IMR-90 (cell line): ENCODE measurements around the gene PMCH. TPM values are rescaled to one million over a fixed set of nuclear protein-coding genes. Genes with fewer than 3 reads are reported as not detected.

Source experiments
- ATAC-seq: fragments of 200-7000 bp; cut with Tn5 transposase; 2 replicates; pipeline ENCODE4 v1.9.1; 2020; ENCODE audit warnings: low read depth, mild to moderate bottlenecking, moderate library complexity
- BruUV-seq: library from RNA; stranded (reverse); fragments of 400-500 nt; replicated peaks from 2 replicates; lab custom pipeline; 2021; lab: Mats Ljungman, UMichigan
- CTCF ChIA-PET: fragments of 300-600 bp; formaldehyde crosslinking; extraction: SDS; loops from one replicate; lab custom pipeline; 2021; ENCODE audit warnings: antibody characterized with exemption; lab: Yijun Ruan, JAX
- POLR2A ChIA-PET: fragments of 300-600 bp; sonication (Branson Sonifier 250); formaldehyde crosslinking; loops from one replicate; lab custom pipeline; 2022; ENCODE audit warnings: antibody characterized with exemption; ENCODE audit not compliant: unreplicated experiment; lab: Charles Lee
- DNase-seq: peaks from one replicate; pipeline ENCODE4 v3.0.0; 2013
- H2AFZ ChIP-seq: replicated peaks from 2 replicates; pipeline ENCODE3; 2013; ENCODE audit warnings: low read length, mild to moderate bottlenecking; ENCODE audit not compliant: poor library complexity
- H2AK5ac ChIP-seq: 2 replicates; pipeline ENCODE4 v1.6.1; 2013; ENCODE audit warnings: low read depth, low read length, inconsistent platforms
- H2AK9ac ChIP-seq: replicated peaks from 2 replicates; pipeline ENCODE3; 2013; ENCODE audit warnings: mild to moderate bottlenecking, low read depth, low read length, moderate library complexity; ENCODE audit not compliant: poor library complexity
- H2BK120ac ChIP-seq: 2 replicates; pipeline ENCODE4 v1.6.1; 2013; ENCODE audit warnings: low read depth, low read length, inconsistent platforms
- H2BK15ac ChIP-seq: 3 replicates; pipeline ENCODE4 v1.6.1; 2013; ENCODE audit warnings: low read depth, low read length, inconsistent platforms
- H2BK20ac ChIP-seq: 2 replicates; pipeline ENCODE4 v1.6.1; 2013; ENCODE audit warnings: low read depth, mild to moderate bottlenecking, inconsistent platforms, low read length, moderate library complexity
- H2BK5ac ChIP-seq: 2 replicates; pipeline ENCODE4 v1.6.1; 2013; ENCODE audit warnings: mild to moderate bottlenecking, low read depth, low read length, inconsistent platforms; ENCODE audit not compliant: poor library complexity, severe bottlenecking
- H3K14ac ChIP-seq: replicated peaks from 2 replicates; pipeline ENCODE4 v1.6.1; 2013; ENCODE audit warnings: low read depth, low read length, inconsistent platforms
- H3K18ac ChIP-seq: 2 replicates; pipeline ENCODE4 v1.6.1; 2013; ENCODE audit warnings: low read depth, low read length, control low read depth
- H3K23ac ChIP-seq: 2 replicates; pipeline ENCODE4 v1.6.1; 2013; ENCODE audit warnings: low read depth, low read length, inconsistent platforms
- H3K27ac ChIP-seq: 2 replicates; pipeline ENCODE4 v1.5.1; 2013; ENCODE audit warnings: mild to moderate bottlenecking, control low read depth, low read length; ENCODE audit not compliant: insufficient read depth
- H3K27me3 ChIP-seq: 2 replicates; pipeline ENCODE4 v1.6.1; 2013; ENCODE audit warnings: low read length; ENCODE audit not compliant: control insufficient read depth, insufficient read depth
- H3K36me3 ChIP-seq: 2 replicates; pipeline ENCODE4 v1.6.1; 2013; ENCODE audit warnings: low read length, mixed read lengths; ENCODE audit not compliant: control insufficient read depth, insufficient read depth
- H3K4ac ChIP-seq: 2 replicates; pipeline ENCODE4 v1.6.1; 2013; ENCODE audit warnings: low read depth, low read length, inconsistent platforms
- H3K4me1 ChIP-seq: 2 replicates; pipeline ENCODE4 v1.6.1; 2013; ENCODE audit warnings: low read length, mixed read lengths; ENCODE audit not compliant: control insufficient read depth, insufficient read depth
- H3K4me2 ChIP-seq: 2 replicates; pipeline ENCODE4 v1.6.1; 2013; ENCODE audit warnings: low read depth, mild to moderate bottlenecking, control low read depth, low read length, moderate library complexity
- H3K4me3 ChIP-seq: 2 replicates; pipeline ENCODE4 v1.5.1; 2013; ENCODE audit warnings: low read depth, mild to moderate bottlenecking, control low read depth, low read length, moderate library complexity; ENCODE audit not compliant: insufficient read depth
- H3K56ac ChIP-seq: 2 replicates; pipeline ENCODE4 v1.6.1; 2013; ENCODE audit warnings: low read length, inconsistent platforms; ENCODE audit not compliant: insufficient read depth; ENCODE audit errors: extremely low read depth
- H3K79me1 ChIP-seq, 2 experiments: 2 replicates each; pipeline ENCODE4 v1.6.1; 2013; ENCODE audit warnings: low read length in 2 of 2, inconsistent platforms in 1 of 2, low read depth in 1 of 2
- H3K9ac ChIP-seq: 2 replicates; pipeline ENCODE4 v1.6.1; 2013; ENCODE audit warnings: low read depth, low read length, control low read depth
- H3K9me1 ChIP-seq: 2 replicates; pipeline ENCODE4 v1.6.1; 2013; ENCODE audit warnings: low read length, inconsistent platforms; ENCODE audit not compliant: insufficient read depth
- H3K9me3 ChIP-seq: 2 replicates; pipeline ENCODE4 v1.6.1; 2013; ENCODE audit warnings: low read length; ENCODE audit not compliant: control insufficient read depth, insufficient read depth
- H4K20me1 ChIP-seq: 2 replicates; pipeline ENCODE4 v1.6.1; 2013; ENCODE audit warnings: low read length, inconsistent platforms; ENCODE audit not compliant: insufficient read depth
- H4K5ac ChIP-seq: 2 replicates; pipeline ENCODE4 v1.6.1; 2013; ENCODE audit warnings: mild to moderate bottlenecking, low read depth, low read length, control low read depth
- H4K8ac ChIP-seq, 2 experiments: 2 replicates each; pipeline ENCODE4 v1.6.1; 2013; ENCODE audit warnings: low read depth in 2 of 2, low read length in 2 of 2, control low read depth in 1 of 2, inconsistent platforms in 1 of 2
- H4K91ac ChIP-seq: 2 replicates; pipeline ENCODE4 v1.6.1; 2013; ENCODE audit warnings: low read depth, low read length, inconsistent platforms; ENCODE audit not compliant: insufficient read depth
- BHLHE40 ChIP-seq: fragments of 150-350 bp; IDR thresholded peaks from 2 replicates; pipeline ENCODE4 v1.6.1; 2016; ENCODE audit warnings: mild to moderate bottlenecking, low read depth, low read length
- CEBPB ChIP-seq: IDR thresholded peaks from 2 replicates; pipeline ENCODE4 v1.6.1; 2012; ENCODE audit warnings: low read depth, low read length, improper control_type of control experiment
- MAFK ChIP-seq: IDR thresholded peaks from 2 replicates; pipeline ENCODE4 v1.6.1; 2012; ENCODE audit warnings: low read depth, low read length, improper control_type of control experiment
- MAZ ChIP-seq: IDR thresholded peaks from 2 replicates; pipeline ENCODE4 v1.6.1; 2012; ENCODE audit warnings: low read depth, mild to moderate bottlenecking, low read length, improper control_type of control experiment, moderate library complexity, borderline replicate concordance
- RCOR1 ChIP-seq: IDR thresholded peaks from 2 replicates; pipeline ENCODE4 v1.6.1; 2012; ENCODE audit warnings: mild to moderate bottlenecking, low read length, improper control_type of control experiment; ENCODE audit not compliant: insufficient replicate concordance
- dilution Hi-C: fragments of 300-500 bp; cut with HindIII; formaldehyde crosslinking; loops from one replicate; pipeline ENCODE4 v1.14.3; 2018; ENCODE audit warnings: low sequenced_read_pairs; ENCODE audit not compliant: unreplicated experiment
- in situ Hi-C: fragments of 300-500 bp; cut with MboI; formaldehyde crosslinking; loops from 3 replicates; pipeline ENCODE4 v1.14.3; 2019; ENCODE audit warnings: low sequenced_read_pairs, inconsistent platforms, mixed read lengths
- intact Hi-C: fragments of 100-400 bp; cut with micrococcal nuclease; formaldehyde crosslinking; loops from 2 replicates; pipeline ENCODE4 v1.10.0; 2022
- polyA plus RNA-seq, 3 experiments: library from polyadenylated mRNA; depleted of rRNA; stranded (reverse); fragments of >200 nt; gene quantifications; 2 replicates each; pipeline ENCODE4 v1.2.3, GENCODE V29; 2012; ENCODE audit warnings: low replicate concordance in 1 of 3
- total RNA-seq: library from RNA; depleted of rRNA; stranded (reverse); fragments of >200 nt; gene quantifications from 2 replicates; pipeline ENCODE4 v1.2.3, GENCODE V29; 2012
- TF ChIP-seq, protein P1 (sequence below): fragments of 150-350 bp; IDR thresholded peaks from 2 replicates; pipeline ENCODE4 v1.6.1; 2017; ENCODE audit warnings: mild to moderate bottlenecking, antibody characterized with exemption, low read length, low read depth

Gene PMCH
- total and polyA plus RNA-seq, 2 of the 4 experiments (the other 2 are of a cell fraction), result not detected

DNA sequence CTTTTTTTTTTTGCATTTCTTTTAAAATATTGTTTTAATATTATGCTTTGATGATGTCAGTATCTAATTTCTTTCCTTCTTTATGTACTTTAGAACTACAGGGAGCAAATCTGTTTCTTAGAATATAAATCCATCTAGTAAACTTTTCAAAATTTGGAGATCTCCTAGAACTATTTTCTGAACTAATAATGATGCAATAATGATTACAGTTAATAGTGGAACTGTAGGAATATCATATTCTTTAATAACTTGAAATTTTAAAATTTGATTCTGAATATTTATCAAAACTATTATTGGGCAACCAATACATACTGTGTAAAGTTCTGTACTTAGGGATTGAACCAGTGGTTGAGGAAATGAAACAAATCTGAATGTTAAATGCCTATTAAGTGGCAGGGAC is 23.1 kb upstream of the PMCH start:
- POLR2A ChIA-PET, result no interaction called here

More for the DNA sequence above, 23.1 kb upstream of the PMCH start:
- Histone ChIP-seq H2BK20ac (no peak overlapping the region), H3K56ac (no peak overlapping the region), H3K9me1 (0 out of 2 replicates have a peak, but pooled peaks cover 2% of the 10 kb centered on the region), H4K8ac (no peak overlapping the region), H3K23ac (no peak overlapping the region), H3K4ac (no peak overlapping the region), H3K9me3 (no peaks in the 10 kb centered on the region), H2BK15ac (no peak overlapping the region), H3K27me3 (no peaks in the 10 kb centered on the region), H4K5ac (no peak overlapping the region), H4K91ac (no peak overlapping the region), H2AK9ac (no peak overlapping the region), H2AFZ (no peak overlapping the region), H2AK5ac (no peak overlapping the region), H3K27ac (no peak overlapping the region), H3K79me1 (no peaks in the 10 kb centered on the region), H3K18ac (no peak overlapping the region), H3K9ac (no peak overlapping the region), H3K14ac (no peak overlapping the region), H3K4me3 (no peak overlapping the region), H3K4me2 (no peak overlapping the region), H2BK120ac (no peak overlapping the region), H4K20me1 (no peaks in the 10 kb centered on the region), H3K36me3 (no peaks in the 10 kb centered on the region), H3K4me1 (peaks cover 2% of the 10 kb centered on the region), H2BK5ac (no peak overlapping the region)
- TF ChIP-seq MAZ (no peak), BHLHE40 (no peak), MAFK (no peak), CEBPB (0 out of 2 replicates have a peak, but pooled peaks have one; percentile 20), RCOR1 (no peak)
- TF ChIP-seq, protein P1, sequence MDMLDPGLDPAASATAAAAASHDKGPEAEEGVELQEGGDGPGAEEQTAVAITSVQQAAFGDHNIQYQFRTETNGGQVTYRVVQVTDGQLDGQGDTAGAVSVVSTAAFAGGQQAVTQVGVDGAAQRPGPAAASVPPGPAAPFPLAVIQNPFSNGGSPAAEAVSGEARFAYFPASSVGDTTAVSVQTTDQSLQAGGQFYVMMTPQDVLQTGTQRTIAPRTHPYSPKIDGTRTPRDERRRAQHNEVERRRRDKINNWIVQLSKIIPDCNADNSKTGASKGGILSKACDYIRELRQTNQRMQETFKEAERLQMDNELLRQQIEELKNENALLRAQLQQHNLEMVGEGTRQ, result no peak
- DNase-seq (no peak), ATAC-seq (no peak)
- CTCF ChIA-PET, result no interaction called here
- dilution Hi-C loops (no loop called here), in situ Hi-C loops (no loop called here), intact Hi-C loops (no loop called here)
- no TSS peak for BruUV-seq
